ENCODE results near the gene GAN.
"Not testable (repeated sequence)": the region's sequence is repeated elsewhere in the genome, so short reads cannot be mapped to it uniquely, and the experiment has no call there.

Gene GAN

DNA sequence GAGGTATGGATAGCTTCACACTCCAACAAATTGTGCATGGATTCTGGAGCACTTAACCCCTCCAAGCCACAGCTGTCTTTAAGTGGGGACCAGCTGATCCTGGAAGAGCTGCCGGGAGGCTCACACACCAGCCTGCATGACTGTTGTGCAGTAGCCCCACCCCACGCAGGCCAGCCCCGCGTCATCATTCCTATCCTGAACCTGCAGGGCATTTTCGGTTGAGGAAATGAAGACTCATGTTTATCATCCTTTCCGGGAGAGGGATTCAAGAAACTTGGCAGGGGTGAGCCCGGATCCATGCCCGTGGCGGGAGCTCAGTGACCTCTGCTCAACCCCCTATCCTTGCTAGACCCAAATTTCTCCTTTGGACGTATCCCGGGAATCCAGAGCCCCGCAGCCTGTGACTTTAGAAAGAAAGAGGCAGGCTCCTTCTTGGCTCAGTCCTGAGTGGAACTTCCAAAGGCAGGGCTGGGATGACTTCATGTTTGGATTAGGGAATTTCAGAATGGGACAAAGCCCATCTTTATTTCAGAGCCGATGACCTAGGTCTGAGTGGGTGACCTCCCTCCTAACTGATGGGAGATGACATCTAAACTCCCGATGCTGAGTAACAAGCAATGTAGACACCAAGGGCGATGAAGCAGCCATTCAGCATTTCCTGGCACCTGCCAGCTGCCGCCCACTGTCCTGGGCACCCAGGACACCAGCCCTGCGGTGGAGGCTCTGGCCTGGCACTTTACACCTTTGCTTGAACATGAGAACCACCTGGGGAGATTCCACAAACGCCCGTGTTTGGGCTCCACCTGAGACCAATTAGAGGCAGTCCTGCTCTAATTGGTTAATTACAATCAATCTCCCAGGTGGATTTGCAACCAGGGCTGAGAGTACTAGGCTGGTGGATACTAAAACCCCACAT is 86.5 kb downstream of the GAN start:
- no peak for DNase-seq

DNA sequence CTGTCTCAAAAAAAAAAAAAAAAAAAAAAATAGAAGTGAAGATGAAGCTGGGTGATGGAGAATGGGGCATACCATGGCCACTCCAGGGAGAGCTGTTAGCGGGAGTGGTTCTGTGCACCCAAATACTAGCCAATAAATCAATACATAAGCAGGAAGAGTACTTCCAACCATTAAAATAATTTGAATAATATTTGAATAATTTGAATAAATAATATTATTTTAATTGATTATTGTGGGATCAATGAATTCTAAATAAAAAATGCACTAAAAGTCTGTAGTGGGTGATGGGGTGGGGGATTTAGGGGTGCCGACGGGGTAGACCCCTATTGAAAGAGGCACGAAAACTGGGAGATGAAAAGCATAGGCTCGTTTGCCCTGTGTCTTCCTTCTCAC is 88.4 kb downstream of the GAN start:
- no peak for DNase-seq

DNA sequence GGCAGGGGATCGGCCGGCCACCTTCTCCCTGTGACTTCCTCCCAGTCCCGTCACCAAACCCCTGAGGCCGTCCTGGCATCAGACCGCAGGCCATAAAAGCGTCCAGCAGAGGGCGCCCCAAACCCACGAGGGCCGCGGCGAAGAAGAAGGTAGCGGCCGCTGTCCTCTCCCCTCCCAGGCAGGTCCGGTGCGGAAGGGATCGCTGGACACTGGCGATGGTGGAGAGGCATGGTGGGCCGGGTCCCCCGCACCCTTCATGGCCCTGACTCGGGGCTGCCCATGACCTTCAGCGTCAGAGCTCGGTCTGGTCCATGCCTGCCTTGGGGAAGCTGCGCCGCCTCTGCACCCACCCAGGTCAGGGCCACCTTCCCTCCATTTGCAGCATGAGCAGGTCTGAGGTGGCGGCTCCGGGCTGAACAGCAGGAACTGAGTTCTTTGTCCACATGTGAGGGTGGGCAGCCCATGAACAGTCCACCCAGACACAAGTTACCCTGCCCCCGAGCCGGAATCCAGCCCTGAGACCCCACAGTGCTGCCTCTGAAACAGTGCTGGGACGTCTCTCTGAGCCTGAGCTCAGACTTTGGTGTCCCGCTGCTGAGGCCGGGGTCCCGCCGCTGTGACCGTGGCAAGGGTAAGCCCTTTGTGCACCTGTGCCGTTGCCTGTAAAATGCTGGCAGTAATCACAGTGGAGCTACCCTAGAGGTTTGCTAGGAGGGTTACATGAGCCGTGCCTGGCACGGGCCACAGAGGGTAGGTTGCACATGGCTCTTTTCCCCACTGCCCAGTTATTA is 89.0 kb downstream of the GAN start:
- peak; percentile 80 for DNase-seq

DNA sequence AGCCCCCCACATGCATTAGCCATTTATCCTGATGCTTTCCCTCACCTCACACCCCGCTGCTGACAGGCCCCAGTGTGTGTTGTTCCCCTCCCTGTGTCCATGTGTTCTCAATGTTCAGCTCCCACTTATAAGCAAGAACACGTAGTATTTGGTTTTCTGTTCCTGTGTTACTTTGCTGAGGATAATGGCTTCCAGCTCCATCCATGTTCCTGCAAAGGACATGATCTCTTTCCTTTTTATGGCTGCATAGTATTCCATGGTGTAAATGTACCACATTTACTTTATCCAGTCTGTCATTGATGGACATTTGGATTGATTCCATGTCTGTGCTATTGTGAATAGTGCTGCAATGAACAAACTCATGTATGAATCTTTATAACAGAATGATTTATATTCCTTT is 90.2 kb downstream of the GAN start:
- DNase-seq, result not testable (repeated sequence)

DNA sequence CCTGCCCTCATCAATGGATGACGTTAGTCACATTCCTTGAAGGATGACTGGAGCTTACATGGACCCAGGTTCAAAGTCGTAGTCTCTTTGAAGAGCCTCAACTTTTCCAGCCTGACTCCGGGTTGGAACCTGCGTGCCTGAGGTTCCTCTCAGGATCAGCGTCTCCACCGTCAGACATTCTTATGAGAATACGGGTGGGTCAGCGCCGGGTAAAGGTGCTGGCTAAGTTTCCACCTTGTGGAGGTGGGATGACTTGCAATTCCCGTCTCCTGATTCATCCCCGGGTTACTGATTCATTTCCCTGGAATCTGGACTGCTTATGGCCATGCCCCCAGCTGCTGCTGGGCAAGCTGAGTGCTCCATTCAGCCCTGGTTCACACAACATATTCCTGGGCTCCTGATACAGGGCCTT is 90.9 kb downstream of the GAN start:
- no peak for DNase-seq

DNA sequence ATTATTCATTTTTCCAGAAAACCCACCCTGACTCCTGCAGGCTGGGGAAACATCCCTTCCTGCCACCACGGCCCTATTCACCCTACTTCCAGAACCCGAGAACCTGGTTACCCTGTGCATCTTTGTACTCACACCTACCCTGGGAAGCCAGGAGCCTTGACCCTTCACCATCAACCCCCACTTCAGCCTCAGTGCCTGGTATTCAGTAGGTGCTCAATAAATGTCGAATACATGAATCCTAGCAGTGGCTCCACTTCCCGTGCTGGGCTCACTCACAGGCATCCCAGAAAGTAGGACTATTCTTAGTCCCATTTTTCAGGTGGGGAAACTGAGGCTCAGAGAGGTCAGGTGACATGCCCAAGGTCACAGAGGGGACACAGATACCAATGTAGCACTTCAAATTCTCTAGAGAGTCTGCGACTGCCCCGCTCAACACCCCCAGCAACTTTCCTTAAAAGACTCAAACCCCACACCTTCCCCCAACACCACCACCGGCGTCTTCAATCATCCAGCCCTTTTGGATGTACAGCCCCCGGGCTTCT is 93.7 kb downstream of the GAN start:
- no peak for DNase-seq

DNA sequence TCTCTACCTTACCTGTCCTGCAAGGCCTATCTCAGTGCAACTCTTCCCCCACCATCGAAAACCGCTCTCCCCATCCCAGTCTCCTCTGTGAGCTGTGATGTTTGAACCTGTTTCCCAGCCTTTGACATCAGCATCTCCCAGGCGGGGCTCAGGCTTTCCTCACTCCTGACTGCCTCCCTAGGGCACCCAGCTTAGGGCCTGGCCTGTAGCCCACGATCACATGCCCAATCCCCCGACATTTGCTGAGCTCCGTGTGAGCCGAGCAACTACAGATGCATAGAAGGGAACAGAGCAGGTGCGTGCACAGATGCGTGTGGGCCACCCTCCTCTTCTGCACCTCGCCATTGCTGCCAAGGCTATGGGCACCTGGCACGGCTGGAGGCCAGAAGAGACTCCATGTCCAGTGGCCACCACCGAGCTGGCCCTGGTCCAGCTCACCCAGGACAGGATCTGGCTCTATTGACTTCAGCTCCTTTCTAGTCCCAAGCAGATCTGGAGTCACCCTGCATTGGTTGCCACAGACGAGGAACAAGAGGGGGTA is 94.3 kb downstream of the GAN start:
- DNase-seq, result no peak

DNA sequence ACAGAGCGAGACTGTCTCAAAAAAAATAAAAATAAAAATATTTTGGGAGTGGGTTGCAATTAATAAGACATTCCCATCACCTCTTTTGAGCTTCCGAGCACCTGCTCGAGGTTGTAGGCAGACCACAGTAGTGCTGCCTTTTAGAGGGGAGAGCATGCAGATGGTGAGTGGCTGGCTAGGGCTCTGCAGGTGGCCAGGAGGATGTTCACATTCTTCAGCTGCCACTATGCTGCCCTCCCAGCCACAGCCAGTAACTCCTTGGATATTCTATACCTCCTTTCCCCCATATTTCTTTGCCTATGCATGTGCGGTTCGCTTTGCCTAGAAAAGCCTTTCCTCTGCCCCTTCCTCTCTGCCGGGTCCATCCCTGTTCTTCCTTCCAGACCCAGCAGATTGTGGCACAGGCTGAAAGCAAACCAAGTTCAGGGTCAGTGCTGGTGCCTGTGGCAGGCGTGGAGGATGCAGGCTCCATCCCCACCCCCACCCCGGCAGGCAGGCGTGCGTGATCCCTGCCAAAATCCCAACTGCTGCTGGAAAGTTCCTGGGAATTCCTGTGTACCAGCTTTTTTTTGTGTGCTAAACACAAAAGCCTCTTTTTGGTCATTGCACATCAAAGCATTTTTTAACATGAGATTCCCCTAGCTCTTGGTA is 96.0 kb downstream of the GAN start:
- no peak for DNase-seq

DNA sequence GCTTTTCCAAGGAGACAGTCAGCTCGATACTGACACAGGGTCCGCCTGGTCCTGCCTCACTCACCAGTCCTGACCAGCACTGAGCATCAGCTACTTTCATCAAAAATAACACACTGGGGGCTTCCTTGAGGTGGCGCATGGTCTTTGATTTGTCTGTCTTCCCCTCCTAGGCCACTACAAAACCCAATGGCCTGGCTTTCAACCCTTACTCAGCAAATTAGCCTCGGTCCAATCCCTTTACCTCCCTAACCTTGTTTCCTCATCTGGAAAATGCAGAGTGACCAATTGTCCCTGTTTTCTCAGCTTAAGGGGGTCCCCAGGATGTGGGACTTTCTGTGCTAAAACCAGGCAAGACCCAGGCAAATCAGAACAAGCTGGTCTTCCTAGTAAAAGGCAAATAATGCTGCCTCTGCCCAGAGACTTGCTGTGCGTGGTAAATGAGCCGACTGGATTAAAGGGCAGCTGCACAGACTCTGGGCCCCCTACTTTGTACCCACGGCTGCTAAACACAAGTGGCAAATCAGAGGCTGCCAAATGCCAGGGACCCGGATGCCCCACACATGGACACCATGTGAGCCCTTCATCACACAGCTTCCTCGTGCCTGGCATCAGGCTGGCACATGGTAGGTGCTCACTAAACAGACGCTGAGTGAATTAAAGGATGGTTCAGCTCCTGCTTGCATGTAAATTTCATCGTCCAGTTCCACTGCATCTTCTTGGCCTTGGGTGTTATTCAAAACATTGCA is 98.7 kb downstream of the GAN start:
- no peak for DNase-seq

DNA sequence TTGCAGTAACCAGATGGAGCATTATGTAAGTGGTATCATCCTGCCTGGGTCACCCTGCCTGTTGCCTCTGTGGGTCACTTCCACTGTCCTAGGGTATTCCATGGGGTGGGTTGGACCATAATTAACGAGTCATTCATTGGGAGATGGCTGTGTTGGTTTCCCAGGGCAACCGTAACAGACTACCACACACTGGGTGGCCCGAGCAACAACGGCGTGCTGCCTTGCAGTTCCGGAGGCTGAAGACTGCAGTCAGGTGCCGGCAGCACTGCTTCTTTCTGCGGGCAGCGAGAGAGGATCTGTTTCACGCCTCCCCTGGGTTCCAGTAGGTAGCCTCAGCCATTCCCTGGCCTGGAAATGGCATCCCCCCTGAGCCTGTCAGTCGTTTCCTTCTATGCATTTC is 101.0 kb downstream of the GAN start:
- no peak for DNase-seq

DNA sequence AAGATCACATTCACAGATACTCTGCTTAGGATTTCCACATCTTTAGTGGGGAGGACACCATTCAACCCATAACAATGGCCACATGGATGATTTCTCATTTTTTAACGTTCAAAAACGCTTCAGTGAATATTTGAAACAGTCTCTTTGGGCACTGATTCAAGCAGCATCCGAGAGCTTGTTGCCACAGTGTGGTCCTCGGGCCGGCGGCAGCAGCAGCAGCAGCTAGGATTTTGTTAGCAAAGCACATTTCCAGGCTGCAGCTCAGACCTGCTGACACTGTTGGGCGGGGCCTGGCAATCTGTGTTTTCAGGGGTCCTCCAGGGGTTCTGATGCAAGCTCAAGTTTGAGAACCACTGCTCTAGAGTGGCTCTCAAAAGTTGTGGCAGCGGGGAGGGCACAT is 102.0 kb downstream of the GAN start:
- DNase-seq, result no peak

DNA sequence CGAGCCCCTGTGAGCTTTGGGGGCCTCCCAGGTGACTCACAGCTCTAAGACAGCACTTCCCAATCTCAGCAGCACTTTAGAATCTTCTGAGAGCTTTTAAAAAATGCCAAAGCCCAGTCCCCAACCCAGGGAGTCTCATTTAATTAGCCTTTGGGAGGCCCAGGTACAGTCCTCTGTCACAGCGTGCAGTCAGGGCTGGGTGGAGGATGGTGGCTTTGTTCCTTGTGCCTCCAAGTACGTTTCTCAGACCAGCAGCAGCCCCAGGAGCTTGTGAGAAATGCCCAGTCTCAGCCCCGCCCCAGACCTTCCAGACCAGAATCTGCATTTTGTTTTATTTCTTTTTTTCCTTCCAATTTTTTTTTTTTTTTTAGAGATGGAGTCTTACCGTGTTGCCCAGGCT is 102.4 kb downstream of the GAN start:
- DNase-seq, result no peak

DNA sequence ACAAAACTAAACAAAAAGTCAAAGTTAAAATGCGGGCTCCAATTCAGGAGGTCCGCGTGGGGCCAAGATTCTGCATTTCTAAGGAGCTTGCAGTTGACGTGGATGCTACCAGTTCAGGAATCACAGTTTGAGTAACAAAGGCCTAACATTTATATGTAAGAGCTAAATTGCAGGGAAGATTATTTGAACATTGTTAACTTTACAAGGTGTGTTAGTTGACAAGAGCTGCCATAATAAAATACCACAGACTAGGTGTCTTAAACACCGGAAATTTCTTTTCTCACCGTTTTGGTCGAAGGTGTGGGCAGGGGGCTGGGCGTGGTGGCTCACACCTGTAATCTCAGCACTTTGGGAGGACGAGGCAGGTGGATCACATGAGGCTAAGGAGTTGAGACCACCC is 105.0 kb downstream of the GAN start:
- no peak for DNase-seq

DNA sequence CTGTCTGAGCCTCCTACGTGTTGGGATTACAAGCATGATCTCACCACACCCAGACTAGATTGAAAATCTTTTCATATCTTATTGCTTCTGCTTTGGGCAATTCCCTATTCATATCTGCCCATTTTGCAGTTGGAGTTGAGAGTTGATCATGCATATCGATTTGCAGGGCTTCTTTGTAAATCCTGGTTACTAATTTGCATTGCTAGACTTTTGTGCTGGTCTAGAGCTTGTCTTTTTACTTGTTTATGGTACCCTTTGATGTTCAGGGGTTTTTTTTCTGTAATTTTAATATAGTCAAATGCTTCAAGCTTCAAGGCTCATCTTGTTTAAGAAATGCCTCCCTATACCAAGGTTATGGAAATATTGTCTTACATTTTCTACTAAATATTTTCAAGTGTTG is 106.4 kb downstream of the GAN start:
- DNase-seq, result no peak

DNA sequence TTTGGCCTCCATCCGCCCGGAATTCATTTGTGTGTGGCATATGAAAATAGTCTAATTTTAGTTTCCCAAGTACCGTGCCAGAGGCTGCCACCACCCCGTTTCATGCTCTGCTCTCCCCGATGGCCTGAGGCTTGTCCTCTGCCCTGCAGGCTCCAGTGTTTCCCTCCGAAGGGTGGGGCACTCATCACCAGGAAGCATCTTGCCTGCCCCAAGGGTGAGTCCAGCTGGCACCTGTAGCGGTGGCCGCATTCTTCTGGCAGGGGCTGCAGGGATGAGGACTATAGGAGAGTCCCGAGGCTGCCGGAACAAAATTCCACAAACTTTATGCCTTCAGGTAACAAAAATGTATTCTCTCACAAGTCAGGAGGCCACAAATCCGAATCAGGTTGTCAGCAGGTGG is 106.8 kb downstream of the GAN start:
- DNase-seq, result no peak

DNA sequence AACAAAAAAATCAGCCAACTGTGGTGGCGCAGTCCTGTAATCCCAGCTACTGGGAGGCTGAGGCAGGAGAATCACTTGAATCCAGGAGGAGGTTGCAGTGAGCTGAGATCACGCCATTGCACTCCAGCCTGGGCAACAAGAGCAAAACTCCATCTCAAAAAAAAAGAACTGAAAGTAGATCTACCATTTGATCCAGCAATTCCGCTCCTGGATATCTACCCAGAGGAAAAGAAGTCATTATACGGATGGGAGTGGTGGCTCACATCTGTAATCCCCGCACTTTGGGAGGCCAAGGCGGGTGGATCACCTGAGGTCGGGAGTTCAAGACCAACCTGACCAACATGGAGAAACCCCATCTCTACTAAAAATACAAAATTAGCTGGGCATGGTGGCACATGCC is 107.4 kb downstream of the GAN start:
- DNase-seq, result not testable (repeated sequence)

DNA sequence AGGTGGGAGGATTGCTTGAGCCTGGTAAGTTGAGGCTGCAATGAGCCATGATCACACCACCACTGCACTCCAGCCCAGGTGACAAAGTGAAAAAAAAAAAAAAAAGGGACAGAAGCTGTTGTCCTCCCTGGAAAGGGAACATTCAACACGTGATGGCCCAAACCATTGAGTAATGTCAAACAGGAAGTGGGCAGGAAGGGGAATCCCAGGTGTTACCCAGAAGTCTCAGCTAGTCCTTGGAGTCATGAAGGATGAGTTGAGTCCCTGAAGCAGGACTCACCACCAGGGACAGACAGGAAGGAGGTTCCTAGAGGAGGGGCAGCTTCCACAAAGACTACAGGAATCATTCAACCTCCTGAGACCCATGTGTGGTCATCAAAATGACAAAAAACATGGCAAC is 110.0 kb downstream of the GAN start:
- DNase-seq, result peak; percentile 33

DNA sequence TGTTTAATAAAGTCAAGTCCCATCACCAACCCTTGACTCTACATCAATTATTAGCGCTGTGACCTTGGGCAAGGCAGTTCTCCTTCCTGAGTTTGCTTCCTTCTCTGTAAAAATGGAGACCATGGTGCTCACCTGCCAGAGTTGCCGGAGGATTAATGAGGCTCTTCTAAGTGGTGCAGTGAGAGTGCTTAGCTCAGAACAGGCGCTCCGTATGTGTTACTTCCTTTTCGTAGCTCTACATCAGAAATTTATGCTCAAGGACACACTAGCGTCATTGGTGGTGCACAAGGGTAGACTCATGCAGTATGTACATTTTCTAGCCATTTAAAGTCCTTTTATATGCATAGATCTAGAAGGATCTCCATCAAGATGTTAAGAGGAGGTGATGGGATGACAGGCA is 112.5 kb downstream of the GAN start:
- DNase-seq, result no peak

DNA sequence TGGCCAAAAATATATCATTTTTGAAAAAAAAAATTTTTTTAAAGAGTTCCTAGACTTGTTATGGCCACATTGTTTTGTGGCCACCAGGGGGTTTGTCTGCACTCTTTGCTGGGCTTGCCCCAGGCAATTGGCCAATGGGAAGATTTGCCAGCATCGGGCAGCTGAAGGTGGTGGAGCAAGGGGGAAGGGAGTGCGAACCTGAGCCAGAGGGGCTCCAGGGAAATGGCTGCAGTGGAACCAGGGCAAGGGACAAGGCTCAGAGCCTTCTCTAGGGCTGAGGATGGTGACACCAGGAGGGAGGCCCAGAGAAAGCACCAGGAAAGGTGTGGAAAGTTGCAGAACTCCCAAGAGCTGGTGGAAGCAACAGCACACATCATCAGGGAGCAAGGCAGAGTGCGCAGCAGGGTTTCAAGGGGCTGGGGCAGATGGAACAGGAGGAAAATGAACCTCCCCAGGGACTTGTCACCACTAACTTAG is 114.3 kb downstream of the GAN start:
- peak; percentile 35 for DNase-seq

DNA sequence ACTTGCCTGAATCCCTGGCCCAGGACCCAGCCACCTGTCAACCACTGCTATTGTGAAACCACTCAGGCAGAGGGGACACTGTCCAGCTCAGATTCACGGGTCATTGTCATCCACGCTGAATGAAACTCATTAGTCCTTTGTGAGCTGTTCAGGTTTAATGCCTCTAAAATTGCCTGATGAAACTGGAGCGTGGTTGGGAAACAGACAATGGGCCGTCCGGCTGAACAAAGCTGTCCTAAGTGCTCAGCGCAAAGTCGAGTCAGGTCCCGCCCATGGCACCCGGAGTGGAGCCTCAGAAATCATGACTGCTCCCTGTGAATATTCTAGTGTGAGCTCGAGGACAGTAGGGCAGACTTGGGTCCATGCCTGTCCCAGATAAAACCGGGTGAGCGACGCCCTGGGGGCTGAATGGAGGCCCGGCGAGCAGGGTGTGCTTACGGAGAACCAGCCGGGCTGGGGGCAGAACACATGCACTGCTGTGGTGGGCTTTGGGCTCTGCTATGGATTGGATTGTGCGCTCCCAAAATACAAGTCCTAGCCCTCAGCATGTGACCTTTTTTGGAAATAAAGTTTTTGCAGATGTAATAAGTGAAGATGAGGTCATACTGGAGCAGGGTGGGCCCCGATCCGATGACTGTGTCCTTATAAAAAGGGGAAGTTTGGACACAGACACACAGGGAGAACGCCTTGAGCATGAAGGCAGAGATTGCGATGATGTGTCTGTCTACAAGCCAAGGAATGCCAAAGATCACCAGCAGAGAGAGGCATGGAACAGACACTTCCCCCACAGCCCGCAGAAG is 117.0 kb downstream of the GAN start:
- DNase-seq, result no peak

DNA sequence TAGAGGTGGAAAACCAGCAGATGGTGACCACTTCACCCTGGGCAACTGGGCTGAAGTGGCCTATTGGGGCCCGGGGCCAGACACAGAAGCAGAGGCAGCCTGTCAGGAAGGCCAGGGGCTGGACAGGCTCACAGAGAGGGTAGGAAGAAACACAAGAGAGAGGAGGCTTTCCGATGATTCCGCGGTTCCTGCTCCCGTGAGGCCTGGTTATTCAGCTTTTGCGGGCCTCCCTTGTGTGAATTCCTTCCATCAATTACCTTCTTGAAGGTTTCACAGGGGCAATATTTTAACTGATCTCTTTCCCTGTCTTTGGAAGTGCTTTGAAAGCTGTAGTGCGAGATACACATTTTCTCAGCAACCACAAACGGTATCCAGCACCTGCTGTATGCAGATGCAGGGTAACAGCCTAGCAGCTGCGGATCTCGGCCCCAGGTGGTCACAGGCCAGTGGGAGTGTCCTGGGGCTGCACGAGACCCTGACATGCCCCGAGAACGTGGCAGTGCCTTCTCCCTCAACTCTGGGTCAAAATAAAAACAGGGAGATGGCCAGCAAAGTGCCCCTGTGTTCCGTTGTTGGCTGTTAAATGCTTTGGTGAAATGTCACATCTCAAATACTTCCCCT is 118.3 kb downstream of the GAN start:
- DNase-seq, result no peak
